Neuronal stem cell (in vitro differentiated cells): ENCODE data around the gene RALGAPA2.
"Not testable (repeated sequence)": the region's sequence is repeated elsewhere in the genome, so short reads cannot be mapped to it uniquely, and the experiment has no call there.

Source experiments
- DNase-seq: peaks from one replicate; pipeline ENCODE4 v3.0.0-alpha.2; 2013; ENCODE audit warnings: low spot score
- H2AFZ ChIP-seq: one replicate; pipeline ENCODE4 v1.6.1; 2013; ENCODE audit warnings: mild to moderate bottlenecking, low read length, inconsistent platforms
- H2AK5ac ChIP-seq: 2 replicates; pipeline ENCODE4 v1.6.1; 2013; ENCODE audit warnings: low read depth, mild to moderate bottlenecking, inconsistent platforms, low read length, moderate library complexity, mixed read lengths
- H2BK120ac ChIP-seq: 2 replicates; pipeline ENCODE4 v1.6.1; 2013; ENCODE audit warnings: low read depth, mild to moderate bottlenecking, inconsistent platforms, low read length, moderate library complexity, mixed read lengths
- H2BK12ac ChIP-seq: one replicate; pipeline ENCODE4 v1.6.1; 2013; ENCODE audit warnings: low read length, inconsistent platforms
- H2BK15ac ChIP-seq: 2 replicates; pipeline ENCODE4 v1.6.1; 2013; ENCODE audit warnings: mild to moderate bottlenecking, low read length, inconsistent platforms, mixed read lengths
- H2BK5ac ChIP-seq: one replicate; pipeline ENCODE4 v1.6.1; 2013; ENCODE audit warnings: inconsistent platforms, mild to moderate bottlenecking, low read length, moderate library complexity
- H3K14ac ChIP-seq: one replicate; pipeline ENCODE4 v1.6.1; 2013; ENCODE audit warnings: low read length, inconsistent platforms
- H3K18ac ChIP-seq: 2 replicates; pipeline ENCODE4 v1.6.1; 2013; ENCODE audit warnings: low read length, inconsistent platforms
- H3K23ac ChIP-seq: 2 replicates; pipeline ENCODE4 v1.6.1; 2013; ENCODE audit warnings: low read depth, mild to moderate bottlenecking, mixed read lengths, low read length, inconsistent platforms; ENCODE audit not compliant: poor library complexity
- H3K27ac ChIP-seq: replicated peaks from 3 replicates; pipeline ENCODE4 v1.5.1; 2013; ENCODE audit warnings: low read length, inconsistent platforms
- H3K27me3 ChIP-seq, 3 experiments: 2 replicates each; pipeline ENCODE4 v1.6.1; 2013; ENCODE audit warnings: low read length in 3 of 3, mild to moderate bottlenecking in 2 of 3, inconsistent platforms in 1 of 3, low read depth in 1 of 3, mixed read lengths in 1 of 3, moderate library complexity in 1 of 3; ENCODE audit not compliant: control insufficient read depth in 3 of 3, insufficient read depth in 3 of 3
- H3K36me3 ChIP-seq, 2 donors: replicated peaks in 1 of 2; 2 replicates each; pipeline ENCODE4 v1.6.1; 2013; ENCODE audit warnings: low read length in 2 of 2; ENCODE audit not compliant: control insufficient read depth in 2 of 2, insufficient read depth in 2 of 2
- H3K4ac ChIP-seq: 2 replicates; pipeline ENCODE4 v1.6.1; 2013; ENCODE audit warnings: inconsistent platforms, mild to moderate bottlenecking, low read length, moderate library complexity
- H3K4me1 ChIP-seq, 2 donors: 1 replicate in 1 of 2; 2 replicates in 1 of 2; pipeline ENCODE4 v1.6.1; 2013; ENCODE audit warnings: low read length in 2 of 2, low read depth in 1 of 2; ENCODE audit not compliant: control insufficient read depth in 2 of 2, insufficient read depth in 1 of 2
- H3K4me2 ChIP-seq: one replicate; pipeline ENCODE4 v1.6.1; 2013; ENCODE audit warnings: mild to moderate bottlenecking, low read length, inconsistent platforms; ENCODE audit not compliant: insufficient read depth, poor library complexity, severe bottlenecking
- H3K4me3 ChIP-seq, 2 donors: 2 replicates each; pipeline ENCODE4 v1.5.1; 2013; ENCODE audit warnings: low read length in 2 of 2, mild to moderate bottlenecking in 2 of 2, inconsistent platforms in 1 of 2, moderate library complexity in 1 of 2
- H3K79me1 ChIP-seq: one replicate; pipeline ENCODE4 v1.6.1; 2013; ENCODE audit warnings: low read depth, mild to moderate bottlenecking, inconsistent platforms, low read length, moderate library complexity
- H3K9ac ChIP-seq: one replicate; pipeline ENCODE4 v1.6.1; 2013; ENCODE audit warnings: mild to moderate bottlenecking, low read depth, low read length, inconsistent platforms; ENCODE audit not compliant: poor library complexity
- H3K9me3 ChIP-seq, 2 donors: replicated peaks in 1 of 2; 2 replicates each; pipeline versions ENCODE3 to v1.6.1; 2013; ENCODE audit warnings: low read length in 2 of 2, mild to moderate bottlenecking in 2 of 2, inconsistent platforms in 1 of 2, low read depth in 1 of 2, mixed read lengths in 1 of 2, moderate library complexity in 1 of 2; ENCODE audit not compliant: control insufficient read depth in 2 of 2, insufficient read depth in 1 of 2
- H4K8ac ChIP-seq: one replicate; pipeline ENCODE4 v1.6.1; 2013; ENCODE audit warnings: low read depth, mild to moderate bottlenecking, inconsistent platforms, low read length, moderate library complexity
- H4K91ac ChIP-seq: one replicate; pipeline ENCODE4 v1.6.1; 2013; ENCODE audit warnings: low read length, low read depth, mild to moderate bottlenecking, inconsistent platforms; ENCODE audit not compliant: poor library complexity
- WGBS, 2 donors: extraction: QIAGEN DNeasy Blood & Tissue Kit; methylation state at CpG; one replicate each; pipeline ENCODE4 v1.1.7; 2013; ENCODE audit warnings: missing lambda C conversion rate in 2 of 2, mixed read lengths in 1 of 2; ENCODE audit not compliant: insufficient read length in 2 of 2, insufficient replicate concordance in 1 of 2; ENCODE audit errors: extremely low coverage in 2 of 2; 5-methylcytosine and 5-hydroxymethylcytosine counted together

RALGAPA2 gene

DNA sequence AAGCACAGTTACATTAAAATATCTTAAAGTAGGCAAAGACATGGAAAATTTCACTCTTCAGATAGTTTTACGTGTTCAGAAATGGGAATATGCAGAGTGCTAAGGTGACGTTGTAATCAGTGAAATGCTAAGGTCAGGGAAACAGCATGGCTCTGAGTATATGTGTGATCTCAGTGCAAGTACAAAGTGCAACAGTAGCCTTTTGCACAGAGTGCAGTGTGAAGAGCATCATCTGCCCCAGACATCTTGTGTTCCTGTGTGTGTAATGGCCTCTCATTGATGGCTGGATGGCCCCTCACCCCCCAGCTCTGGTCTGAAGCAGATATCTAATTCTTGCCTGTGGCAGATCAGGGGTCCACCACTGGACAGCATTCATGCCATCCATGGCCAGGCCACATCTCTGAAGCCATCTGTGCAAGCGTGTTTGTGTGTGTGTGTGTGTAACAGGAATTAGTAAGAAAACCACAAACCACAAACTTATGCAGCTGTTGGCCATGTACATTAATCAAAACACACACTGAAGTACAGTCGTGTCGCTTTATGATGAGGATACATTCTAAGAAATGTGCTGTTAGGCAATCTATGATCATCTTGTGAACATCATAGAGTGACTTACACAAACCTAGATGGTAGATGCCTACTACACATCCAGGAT lies 165.1 kb downstream of the RALGAPA2 start:
- Histone ChIP-seq H4K8ac (no peak overlapping the region), H2BK120ac (no peak overlapping the region), H3K9me3 (peaks cover 0 to 2% of the 10 kb centered on the region in 2 donors), H2BK5ac (no peak overlapping the region), H4K91ac (no peak overlapping the region), H3K27ac (no peak overlapping the region), H3K18ac (no peak overlapping the region), H2BK15ac (no peak overlapping the region), H3K14ac (peak overlapping the region; percentile 17), H3K27me3 (no peaks in the 10 kb centered on the region), H2AFZ (no peak overlapping the region), H3K36me3 (peaks cover 0 to 7% of the 10 kb centered on the region in 2 donors), H3K79me1 (no peaks in the 10 kb centered on the region), H3K4ac (peak overlapping the region; percentile 17), H2BK12ac (no peak overlapping the region), H3K4me3 (peak overlapping the region in 1 of 2 donors; percentile 37), H3K4me2 (no peak overlapping the region), H2AK5ac (no peak overlapping the region), H3K9ac (no peak overlapping the region), H3K23ac (no peak overlapping the region), H3K4me1 (no peaks in the 10 kb centered on the region)
- DNase-seq = no peak
- WGBS, 2 donors = no CpG with 5 or more reads among the region's 5 CpGs

DNA sequence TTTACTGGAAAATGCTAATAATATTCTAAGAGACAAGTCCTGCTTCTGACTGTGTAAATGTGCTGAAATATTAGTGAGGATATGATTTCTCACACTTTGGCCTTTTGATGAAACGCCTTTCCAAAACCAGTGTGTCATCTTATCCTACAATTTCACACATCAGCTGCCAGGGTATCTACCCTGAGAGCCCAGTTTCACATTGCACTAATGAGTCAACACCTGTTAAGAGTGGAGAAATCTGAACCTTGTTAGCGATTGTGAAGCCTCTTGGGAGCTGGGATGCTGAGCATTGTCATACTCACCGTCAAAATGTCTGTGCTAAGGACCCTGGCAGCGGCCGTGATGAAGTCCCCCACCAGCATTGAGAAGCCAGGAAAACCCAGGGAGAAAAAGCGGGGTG lies 166.0 kb downstream of the RALGAPA2 start:
- no peak overlapping the region for H2BK120ac ChIP-seq
- H3K27me3 ChIP-seq = no peaks in the 10 kb centered on the region
- H3K4me2 ChIP-seq = no peak overlapping the region
- no peak overlapping the region for H3K14ac ChIP-seq
- H3K9ac ChIP-seq = no peak overlapping the region
- H3K9me3 ChIP-seq = peaks cover 0 to 2% of the 10 kb centered on the region in 2 donors
- H3K18ac ChIP-seq = no peak overlapping the region
- no peak overlapping the region for H2BK15ac ChIP-seq
- no peak overlapping the region for H2AFZ ChIP-seq
- H2BK5ac ChIP-seq = no peak overlapping the region
- no peak overlapping the region for H3K23ac ChIP-seq
- no peaks in the 10 kb centered on the region for H3K79me1 ChIP-seq
- H4K8ac ChIP-seq = no peak overlapping the region
- no peak overlapping the region for H3K27ac ChIP-seq
- H3K4ac ChIP-seq = no peak overlapping the region
- H2BK12ac ChIP-seq = no peak overlapping the region
- H2AK5ac ChIP-seq = no peak overlapping the region
- no peak for DNase-seq
- no peak overlapping the region for H4K91ac ChIP-seq
- peaks cover 0 to 7% of the 10 kb centered on the region in 2 donors for H3K36me3 ChIP-seq
- WGBS, 2 donors = no CpG with 5 or more reads among the region's 6 CpGs
- no peak overlapping the region for H3K4me3 ChIP-seq
- H3K4me1 ChIP-seq = no peaks in the 10 kb centered on the region

- H3K27me3 ChIP-seq, H3K4me1 ChIP-seq, H3K9ac ChIP-seq, H2BK120ac ChIP-seq, H4K91ac ChIP-seq, H3K4me3 ChIP-seq, H3K4me2 ChIP-seq, H2AFZ ChIP-seq, H2BK12ac ChIP-seq, H2AK5ac ChIP-seq, H3K36me3 ChIP-seq, H3K27ac ChIP-seq, H2BK5ac ChIP-seq, H3K14ac ChIP-seq, H3K79me1 ChIP-seq, H3K4ac ChIP-seq, DNase-seq, H4K8ac ChIP-seq, H3K18ac ChIP-seq, H3K9me3 ChIP-seq, H3K23ac ChIP-seq, H2BK15ac ChIP-seq: not testable (repeated sequence)
- no CpG with 5 or more reads among the region's 7 CpGs for whole genome bisulfite sequencing, 2 donors
Measured at GRCh38 chr20:20543348-20543747, 169.1 kb downstream of the RALGAPA2 start.

DNA sequence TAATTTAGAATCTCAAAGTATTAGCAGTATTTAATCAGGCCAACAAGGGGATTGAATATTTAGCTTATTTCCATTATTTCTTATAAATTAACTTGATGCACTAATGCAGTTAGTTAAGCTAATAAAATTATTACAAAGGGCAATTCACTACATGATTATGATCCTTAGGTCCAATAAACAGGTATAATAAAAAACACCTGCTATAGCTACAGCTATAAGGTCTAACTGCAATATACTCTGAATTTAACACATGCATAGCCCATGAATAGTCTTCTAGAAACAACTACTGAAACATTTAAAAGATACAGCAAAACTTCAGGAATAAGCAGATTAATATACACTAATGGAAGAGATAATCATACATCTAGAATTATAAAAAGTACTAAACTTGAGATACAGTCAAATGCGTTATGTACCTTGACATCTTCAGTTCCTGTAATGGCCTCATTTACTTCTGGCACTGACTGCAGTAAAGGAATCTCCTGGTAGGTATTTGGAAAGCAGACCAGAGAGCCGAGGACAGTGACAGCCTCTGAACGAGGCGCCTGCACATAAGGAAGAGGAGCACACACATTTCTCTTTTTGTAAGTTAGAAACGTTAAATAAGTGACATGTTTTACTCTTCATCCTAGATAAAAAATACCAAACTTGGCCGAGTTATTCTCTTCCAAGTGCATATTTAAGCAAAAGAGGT lies 176.1 kb downstream of the RALGAPA2 start:
- no peak overlapping the region for H2BK120ac ChIP-seq
- no CpG with 5 or more reads among the region's 6 CpGs for WGBS, 2 donors
- no peak overlapping the region for H3K27ac ChIP-seq
- no peak overlapping the region for H3K23ac ChIP-seq
- H3K4ac ChIP-seq = no peak overlapping the region
- no peak overlapping the region for H2AFZ ChIP-seq
- H3K9me3 ChIP-seq = no peaks in the 10 kb centered on the region
- peaks cover 0 to 1% of the 10 kb centered on the region in 2 donors for H3K4me1 ChIP-seq
- H2BK12ac ChIP-seq = no peak overlapping the region
- H2AK5ac ChIP-seq = no peak overlapping the region
- no peaks in the 10 kb centered on the region for H3K27me3 ChIP-seq
- H3K4me2 ChIP-seq = no peak overlapping the region
- H3K14ac ChIP-seq = no peak overlapping the region
- no peak overlapping the region for H4K91ac ChIP-seq
- no peak overlapping the region for H3K9ac ChIP-seq
- no peak overlapping the region for H3K18ac ChIP-seq
- H3K79me1 ChIP-seq = no peaks in the 10 kb centered on the region
- DNase-seq = no peak
- H4K8ac ChIP-seq = no peak overlapping the region
- peaks cover 0 to 2% of the 10 kb centered on the region in 2 donors for H3K36me3 ChIP-seq
- no peak overlapping the region for H2BK15ac ChIP-seq
- H2BK5ac ChIP-seq = no peak overlapping the region
- H3K4me3 ChIP-seq = no peak overlapping the region
